OCI-LY3 (cell line): ENCODE data around the gene STK17B.

ENCODE experiments used
- EZH2phosphoT487 ChIP-seq: fragments of 200-600 bp; shearing (Covaris generic); IDR thresholded peaks from 2 replicates; pipeline ENCODE4 v1.6.1; 2018; ENCODE audit warnings: antibody characterized with exemption, mixed run types, low read depth
- TF ChIP-seq, protein P1 (sequence below): fragments of 200-600, 300-600 bp; sonication (generic); IDR thresholded peaks from 2 replicates; pipeline ENCODE4 v1.5.1; 2014; ENCODE audit warnings: antibody characterized with exemption, low read length, low read depth

DNA sequence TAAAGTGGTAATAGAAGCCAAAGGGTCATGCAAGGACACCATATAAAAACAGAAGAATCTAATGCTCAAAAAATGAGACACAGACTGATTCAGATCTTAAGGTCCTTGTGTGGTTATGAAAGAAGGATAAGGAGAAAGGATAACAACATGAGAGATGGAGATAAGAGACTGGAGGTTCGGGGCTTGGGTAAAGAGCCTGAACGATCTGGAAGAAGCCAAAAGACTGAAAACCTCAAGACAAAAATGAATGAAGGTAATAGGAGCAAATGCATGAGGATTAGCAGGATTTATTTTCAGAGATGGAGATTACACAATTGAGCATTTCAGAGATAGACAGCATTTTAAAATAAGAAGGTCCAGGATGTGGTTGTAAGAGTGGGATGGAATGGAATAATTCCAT, 26.1 kb downstream of the STK17B start:
- TF ChIP-seq, protein P1, sequence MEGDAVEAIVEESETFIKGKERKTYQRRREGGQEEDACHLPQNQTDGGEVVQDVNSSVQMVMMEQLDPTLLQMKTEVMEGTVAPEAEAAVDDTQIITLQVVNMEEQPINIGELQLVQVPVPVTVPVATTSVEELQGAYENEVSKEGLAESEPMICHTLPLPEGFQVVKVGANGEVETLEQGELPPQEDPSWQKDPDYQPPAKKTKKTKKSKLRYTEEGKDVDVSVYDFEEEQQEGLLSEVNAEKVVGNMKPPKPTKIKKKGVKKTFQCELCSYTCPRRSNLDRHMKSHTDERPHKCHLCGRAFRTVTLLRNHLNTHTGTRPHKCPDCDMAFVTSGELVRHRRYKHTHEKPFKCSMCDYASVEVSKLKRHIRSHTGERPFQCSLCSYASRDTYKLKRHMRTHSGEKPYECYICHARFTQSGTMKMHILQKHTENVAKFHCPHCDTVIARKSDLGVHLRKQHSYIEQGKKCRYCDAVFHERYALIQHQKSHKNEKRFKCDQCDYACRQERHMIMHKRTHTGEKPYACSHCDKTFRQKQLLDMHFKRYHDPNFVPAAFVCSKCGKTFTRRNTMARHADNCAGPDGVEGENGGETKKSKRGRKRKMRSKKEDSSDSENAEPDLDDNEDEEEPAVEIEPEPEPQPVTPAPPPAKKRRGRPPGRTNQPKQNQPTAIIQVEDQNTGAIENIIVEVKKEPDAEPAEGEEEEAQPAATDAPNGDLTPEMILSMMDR: no peak
- TF ChIP-seq EZH2phosphoT487: no peak
